SK-N-SH (cell line): ENCODE results near the gene PIGZ. TPM values are rescaled to one million over a fixed set of nuclear protein-coding genes. Genes with fewer than 3 reads are reported as not detected.

Source experiments
- CTCF ChIA-PET: fragments of 300-600, 350-600 bp; formaldehyde crosslinking; extraction: SDS; loops from one replicate; lab custom pipeline; 2021; lab: Yijun Ruan, JAX
- POLR2A ChIA-PET: fragments of 350-600 bp; sonication (Branson Sonifier 250); formaldehyde crosslinking; extraction: SDS; loops from one replicate; lab custom pipeline; 2020; ENCODE audit warnings: antibody characterized with exemption, inconsistent platforms; lab: Yijun Ruan, JAX
- DNase-seq: peaks from one replicate; pipeline ENCODE4 v3.0.0; 2012
- H2AFZ ChIP-seq: fragments of 200-600 bp; sonication (generic); 2 replicates; pipeline ENCODE4 v1.8.1; 2016; ENCODE audit warnings: antibody characterized with exemption, mild to moderate bottlenecking, low read depth
- H3F3A ChIP-seq: fragments of 200-600 bp; sonication (generic); replicated peaks from 2 replicates; pipeline ENCODE3; 2016; ENCODE audit warnings: antibody characterized with exemption, mild to moderate bottlenecking; ENCODE audit not compliant: insufficient read depth
- H3K27ac ChIP-seq, 2 experiments: fragments of 200-500 bp in 1 of 2; fragments of 200-600 bp in 1 of 2; sonication (Bioruptor generic) in 1 of 2; sonication (generic), shearing (Covaris generic) in 1 of 2; 2 replicates each; pipeline versions ENCODE4 v1.5.1 to v1.6.1; 2014 to 2016; ENCODE audit warnings: low read depth in 2 of 2, inconsistent platforms in 1 of 2, low read length in 1 of 2, mild to moderate bottlenecking in 1 of 2, mixed read lengths in 1 of 2
- H3K27me3 ChIP-seq: fragments of 200-600 bp; sonication (generic), shearing (Covaris generic); 2 replicates; pipeline ENCODE4 v1.6.1; 2016; ENCODE audit warnings: mixed run types; ENCODE audit not compliant: insufficient read depth
- H3K36me3 ChIP-seq, 2 experiments: fragments of 200-500 bp in 1 of 2; fragments of 200-600 bp in 1 of 2; sonication (Bioruptor generic) in 1 of 2; sonication (generic) in 1 of 2; replicated peaks in 1 of 2; 2 replicates each; pipeline versions ENCODE3 to v1.5.1; 2014 to 2016; ENCODE audit warnings: low read length in 1 of 2, mild to moderate bottlenecking in 1 of 2; ENCODE audit not compliant: insufficient read depth in 2 of 2, control insufficient read depth in 1 of 2
- H3K4me1 ChIP-seq, 2 experiments: fragments of 200-500 bp in 1 of 2; fragments of 200-600 bp in 1 of 2; sonication (Bioruptor generic) in 1 of 2; sonication (generic), shearing (Covaris generic) in 1 of 2; 2 replicates each; pipeline versions ENCODE4 v1.5.1 to v1.6.1; 2014 to 2016; ENCODE audit warnings: low read depth in 1 of 2, low read length in 1 of 2, mixed run types in 1 of 2; ENCODE audit not compliant: insufficient read depth in 2 of 2, control insufficient read depth in 1 of 2
- H3K4me2 ChIP-seq: fragments of 200-600 bp; sonication (generic), shearing (Covaris generic); 2 replicates; pipeline ENCODE4 v1.6.1; 2017; ENCODE audit warnings: mixed run types
- H3K4me3 ChIP-seq, 2 experiments: fragments of 200-500 bp in 1 of 2; fragments of 200-600 bp in 1 of 2; sonication (Bioruptor generic) in 1 of 2; sonication (generic), shearing (Covaris generic) in 1 of 2; 2 replicates each; pipeline versions ENCODE4 v1.5.1 to v1.8.1; 2014 to 2016; ENCODE audit warnings: low read depth in 2 of 2, inconsistent platforms in 1 of 2, low read length in 1 of 2, mild to moderate bottlenecking in 1 of 2, mixed read lengths in 1 of 2, moderate library complexity in 1 of 2
- H3K79me2 ChIP-seq: fragments of 200-600 bp; sonication (generic); 2 replicates; pipeline ENCODE4 v1.8.1; 2017; ENCODE audit warnings: mild to moderate bottlenecking; ENCODE audit not compliant: insufficient read depth
- H3K9ac ChIP-seq: fragments of 200-600 bp; sonication (generic); 2 replicates; pipeline ENCODE4 v1.6.1; 2017; ENCODE audit warnings: mixed run types
- H3K9me2 ChIP-seq: fragments of 200-600 bp; sonication (generic); 2 replicates; pipeline ENCODE4 v1.6.1; 2017; ENCODE audit warnings: mixed run types
- H3K9me3 ChIP-seq: fragments of 200-600 bp; sonication (generic); 2 replicates; pipeline ENCODE4 v1.6.1; 2017; ENCODE audit warnings: mixed run types, mild to moderate bottlenecking, moderate library complexity
- H4K20me1 ChIP-seq: fragments of 200-600 bp; sonication (generic); 2 replicates; pipeline ENCODE4 v1.6.1; 2017; ENCODE audit warnings: mild to moderate bottlenecking, mixed run types; ENCODE audit not compliant: insufficient read depth
- CHD2 ChIP-seq: fragments of 150-350 bp; IDR thresholded peaks from 2 replicates; pipeline ENCODE4 v1.6.1; 2018; ENCODE audit warnings: low read length; ENCODE audit not compliant: partially characterized antibody
- ELF1 ChIP-seq: IDR thresholded peaks from 2 replicates; pipeline ENCODE4 v1.4.0; 2012
- EZH2phosphoT487 ChIP-seq: fragments of 200-600 bp; sonication (generic); IDR thresholded peaks from 2 replicates; pipeline ENCODE4 v1.6.1; 2017; ENCODE audit warnings: low read depth, mixed run types, mild to moderate bottlenecking, antibody characterized with exemption, moderate library complexity, borderline replicate concordance
- FOXM1 ChIP-seq: IDR thresholded peaks from 2 replicates; pipeline ENCODE4 v1.4.0; 2012; ENCODE audit warnings: low read depth, mild to moderate bottlenecking
- GABPA ChIP-seq: IDR thresholded peaks from 2 replicates; pipeline ENCODE4 v1.4.0; 2012; ENCODE audit warnings: low read depth, mild to moderate bottlenecking
- JUND ChIP-seq: IDR thresholded peaks from 2 replicates; pipeline ENCODE4 v1.4.0; 2012
- MAX ChIP-seq: IDR thresholded peaks from 2 replicates; pipeline ENCODE4 v1.4.0; 2012; ENCODE audit warnings: low read depth
- MXI1 ChIP-seq: IDR thresholded peaks from 2 replicates; pipeline ENCODE4 v1.6.1; 2012; ENCODE audit warnings: mild to moderate bottlenecking, low read depth, low read length, improper control_type of control experiment
- PBX3 ChIP-seq: IDR thresholded peaks from 2 replicates; pipeline ENCODE4; 2012
- RAD21 ChIP-seq: IDR thresholded peaks from 2 replicates; pipeline ENCODE4 v1.6.1; 2012; ENCODE audit warnings: mild to moderate bottlenecking, low read length
- RCOR1 ChIP-seq: fragments of 150-350 bp; IDR thresholded peaks from 2 replicates; pipeline ENCODE4 v1.6.1; 2017; ENCODE audit warnings: antibody characterized with exemption, low read length
- REST ChIP-seq: IDR thresholded peaks from 2 replicates; pipeline ENCODE4 v1.6.1; 2012; ENCODE audit warnings: mild to moderate bottlenecking, low read depth, low read length, moderate library complexity
- RXRA ChIP-seq: IDR thresholded peaks from 2 replicates; pipeline ENCODE4 v1.4.0; 2012; ENCODE audit warnings: low read depth, mild to moderate bottlenecking, borderline replicate concordance
- SMC3 ChIP-seq: IDR thresholded peaks from 2 replicates; pipeline ENCODE4 v1.6.1; 2012; ENCODE audit warnings: low read depth, low read length, improper control_type of control experiment
- TAF1 ChIP-seq: IDR thresholded peaks from 2 replicates; pipeline ENCODE4 v1.6.1; 2012; ENCODE audit warnings: low read depth, mild to moderate bottlenecking, low read length, moderate library complexity, borderline replicate concordance
- TCF12 ChIP-seq: IDR thresholded peaks from 2 replicates; pipeline ENCODE4 v1.4.0; 2012
- USF1 ChIP-seq: IDR thresholded peaks from 2 replicates; pipeline ENCODE4 v1.4.0; 2012; ENCODE audit warnings: low read depth, borderline replicate concordance
- USF2 ChIP-seq: fragments of 150-350 bp; IDR thresholded peaks from 2 replicates; pipeline ENCODE4 v1.6.1; 2017; ENCODE audit warnings: antibody characterized with exemption, low read length, low read depth, borderline replicate concordance
- ZBTB33 ChIP-seq: IDR thresholded peaks from 2 replicates; pipeline ENCODE4 v1.4.0; 2012; ENCODE audit warnings: low read depth, borderline replicate concordance
- WGBS: methylation state at CpG from one replicate; pipeline ENCODE4 v1.1.6; 2017; ENCODE audit warnings: low lambda C conversion rate; 5-methylcytosine and 5-hydroxymethylcytosine counted together
- polyA plus RNA-seq, 3 experiments: library from polyadenylated mRNA; depleted of rRNA; stranded (reverse); fragments of >200 nt; gene quantifications; 2 replicates each; pipeline ENCODE4 v1.2.3, GENCODE V29; 2012

Gene PIGZ
- polyA plus RNA-seq, 1 of the 3 experiments (the other 2 are of a cell fraction): 5.0 TPM

GRCh38 chr3:196918968-196919367, 49.7 kb downstream of the PIGZ start:
- H3K4me1 ChIP-seq: no peaks in the 10 kb centered on the region
- ChIA-PET POLR2A (no interaction called here), CTCF (no interaction called here)
- no peaks in the 10 kb centered on the region for H3K9me3 ChIP-seq
- H3K79me2 ChIP-seq: no peaks in the 10 kb centered on the region
- no peak for DNase-seq
- H2AFZ ChIP-seq: no peak overlapping the region
- H3K27me3 ChIP-seq: no peaks in the 10 kb centered on the region
- no peak overlapping the region for H3K4me2 ChIP-seq
- WGBS: 96% methylated on average over 2 of the region's 2 CpGs
- H3F3A ChIP-seq: no peaks in the 10 kb centered on the region
- no peak overlapping the region for H3K9ac ChIP-seq
- H3K9me2 ChIP-seq: no peaks in the 10 kb centered on the region
- peaks cover 23 to 53% of the 10 kb centered on the region in 2 experiments for H3K36me3 ChIP-seq
- H3K27ac ChIP-seq: no peak overlapping the region
- H4K20me1 ChIP-seq: no peaks in the 10 kb centered on the region
- H3K4me3 ChIP-seq: no peak overlapping the region
- no peak for TF ChIP-seq FOXM1
- TF ChIP-seq RAD21: no peak
- TF ChIP-seq JUND: no peak
- TF ChIP-seq ELF1: no peak
- no peak for TF ChIP-seq RCOR1
- no peak for TF ChIP-seq SMC3
- no peak for TF ChIP-seq ZBTB33
- no peak for TF ChIP-seq MAX
- TF ChIP-seq RXRA: no peak
- no peak for TF ChIP-seq MXI1
- no peak for TF ChIP-seq USF2
- no peak for TF ChIP-seq TCF12

- ChIA-PET POLR2A (no interaction called here), CTCF (interaction anchor here (1.3 kb wide), 1 partner anchor 537 kb away, joined by 3 read pairs; no protein-coding TSS in a partner anchor)
- WGBS: 91% methylated on average over 3 of the region's 3 CpGs
- H4K20me1 ChIP-seq: no peaks in the 10 kb centered on the region
- H3K79me2 ChIP-seq: no peaks in the 10 kb centered on the region
- no peak overlapping the region for H2AFZ ChIP-seq
- no peaks in the 10 kb centered on the region for H3F3A ChIP-seq
- no peak overlapping the region for H3K9ac ChIP-seq
- H3K9me3 ChIP-seq: no peaks in the 10 kb centered on the region
- no peaks in the 10 kb centered on the region for H3K27me3 ChIP-seq
- no peak overlapping the region for H3K4me2 ChIP-seq
- H3K4me1 ChIP-seq: no peaks in the 10 kb centered on the region
- DNase-seq: no peak
- H3K27ac ChIP-seq: no peak overlapping the region
- H3K9me2 ChIP-seq: no peaks in the 10 kb centered on the region
- peaks cover 13 to 39% of the 10 kb centered on the region in 2 experiments for H3K36me3 ChIP-seq
- no peak overlapping the region for H3K4me3 ChIP-seq
- TF ChIP-seq REST (no peak), RAD21 (no peak), EZH2phosphoT487 (no peak), PBX3 (no peak), MXI1 (no peak), GABPA (no peak), CHD2 (no peak), USF1 (no peak), USF2 (no peak), TAF1 (no peak)
These were observed 51.6 kb downstream of the PIGZ start for GRCh38 chr3:196916995-196917394.
